ENCODE data around the gene CTSC.

- TF ChIP-seq POLR2A (IDR thresholded peaks at IDR 0.05), result no peak
- TF ChIP-seq, protein P1, sequence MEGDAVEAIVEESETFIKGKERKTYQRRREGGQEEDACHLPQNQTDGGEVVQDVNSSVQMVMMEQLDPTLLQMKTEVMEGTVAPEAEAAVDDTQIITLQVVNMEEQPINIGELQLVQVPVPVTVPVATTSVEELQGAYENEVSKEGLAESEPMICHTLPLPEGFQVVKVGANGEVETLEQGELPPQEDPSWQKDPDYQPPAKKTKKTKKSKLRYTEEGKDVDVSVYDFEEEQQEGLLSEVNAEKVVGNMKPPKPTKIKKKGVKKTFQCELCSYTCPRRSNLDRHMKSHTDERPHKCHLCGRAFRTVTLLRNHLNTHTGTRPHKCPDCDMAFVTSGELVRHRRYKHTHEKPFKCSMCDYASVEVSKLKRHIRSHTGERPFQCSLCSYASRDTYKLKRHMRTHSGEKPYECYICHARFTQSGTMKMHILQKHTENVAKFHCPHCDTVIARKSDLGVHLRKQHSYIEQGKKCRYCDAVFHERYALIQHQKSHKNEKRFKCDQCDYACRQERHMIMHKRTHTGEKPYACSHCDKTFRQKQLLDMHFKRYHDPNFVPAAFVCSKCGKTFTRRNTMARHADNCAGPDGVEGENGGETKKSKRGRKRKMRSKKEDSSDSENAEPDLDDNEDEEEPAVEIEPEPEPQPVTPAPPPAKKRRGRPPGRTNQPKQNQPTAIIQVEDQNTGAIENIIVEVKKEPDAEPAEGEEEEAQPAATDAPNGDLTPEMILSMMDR (IDR thresholded peaks at IDR 0.05), result no peak
These were observed 41.0 kb upstream of the CTSC start for GRCh38 chr11:88378422-88379066.

All from sigmoid colon (tissue), 3 donors.